GM21526 (cell line): ENCODE measurements around the gene KMT2A.
"Not testable (repeated sequence)": the region's sequence is repeated elsewhere in the genome, so short reads cannot be mapped to it uniquely, and the experiment has no call there.

Source experiments
- ATAC-seq: cut with Tn5 transposase; IDR thresholded peaks from one replicate; pipeline ENCODE4 v1.9.1; 2021; ENCODE audit warnings: moderate library complexity; ENCODE audit not compliant: unreplicated experiment, low FRiP score

KMT2A gene

DNA sequence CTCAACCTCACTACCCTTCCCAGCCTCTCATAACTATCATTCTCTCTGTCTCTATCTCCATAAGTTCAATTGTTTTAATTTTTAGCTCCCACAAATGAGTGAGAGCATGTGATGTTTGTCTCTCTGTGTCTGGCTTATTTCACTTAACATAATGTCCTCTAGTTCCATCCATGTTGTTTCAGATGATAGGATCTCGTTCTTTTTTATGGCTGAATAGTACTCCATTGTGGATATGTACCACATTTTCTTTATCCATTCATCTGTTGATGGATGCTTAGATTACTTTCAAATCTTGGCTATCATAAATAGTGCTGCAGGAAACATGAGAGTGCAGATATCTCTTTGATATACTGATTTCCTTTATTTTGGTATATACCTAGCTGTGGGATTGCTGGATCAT is 44.9 kb downstream of the KMT2A start:
- not testable (repeated sequence) for ATAC-seq

DNA sequence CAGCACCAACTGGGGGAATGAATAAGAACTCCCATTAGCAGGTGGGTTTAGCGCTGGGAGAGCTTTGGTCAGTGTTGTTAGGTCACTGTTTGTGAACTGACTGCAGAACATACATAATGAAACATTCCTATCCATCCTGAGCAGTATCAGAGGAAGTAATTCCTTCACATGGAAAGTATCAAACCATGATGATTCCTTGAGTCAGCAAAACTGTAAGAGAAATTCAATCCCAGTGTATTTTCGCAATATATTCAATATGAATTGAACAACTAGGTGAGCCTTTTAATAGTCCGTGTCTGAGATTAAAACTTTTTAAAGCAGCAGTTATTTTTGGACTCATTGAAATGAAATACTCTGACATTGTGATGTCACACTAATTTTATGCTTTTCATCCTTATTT is 48.1 kb downstream of the KMT2A start:
- no peak for ATAC-seq

DNA sequence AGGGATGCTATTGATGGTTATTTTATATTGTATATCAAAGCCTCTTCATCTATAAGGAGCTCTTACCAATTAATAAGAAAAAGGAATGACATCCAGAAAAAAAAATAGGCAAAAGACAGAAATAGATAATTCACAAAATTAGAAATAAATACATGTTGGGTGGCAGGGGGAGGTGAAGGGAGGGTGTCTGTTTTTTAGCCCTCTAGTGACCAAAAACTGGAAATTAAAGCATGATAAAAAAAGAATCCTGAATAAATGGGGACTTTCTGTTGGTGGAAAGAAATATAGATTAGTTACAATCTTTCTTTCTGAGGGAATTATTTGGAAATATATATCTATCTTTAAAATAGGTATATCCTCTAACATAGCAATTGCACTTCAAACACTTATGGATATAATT is 49.0 kb downstream of the KMT2A start:
- ATAC-seq = no peak

DNA sequence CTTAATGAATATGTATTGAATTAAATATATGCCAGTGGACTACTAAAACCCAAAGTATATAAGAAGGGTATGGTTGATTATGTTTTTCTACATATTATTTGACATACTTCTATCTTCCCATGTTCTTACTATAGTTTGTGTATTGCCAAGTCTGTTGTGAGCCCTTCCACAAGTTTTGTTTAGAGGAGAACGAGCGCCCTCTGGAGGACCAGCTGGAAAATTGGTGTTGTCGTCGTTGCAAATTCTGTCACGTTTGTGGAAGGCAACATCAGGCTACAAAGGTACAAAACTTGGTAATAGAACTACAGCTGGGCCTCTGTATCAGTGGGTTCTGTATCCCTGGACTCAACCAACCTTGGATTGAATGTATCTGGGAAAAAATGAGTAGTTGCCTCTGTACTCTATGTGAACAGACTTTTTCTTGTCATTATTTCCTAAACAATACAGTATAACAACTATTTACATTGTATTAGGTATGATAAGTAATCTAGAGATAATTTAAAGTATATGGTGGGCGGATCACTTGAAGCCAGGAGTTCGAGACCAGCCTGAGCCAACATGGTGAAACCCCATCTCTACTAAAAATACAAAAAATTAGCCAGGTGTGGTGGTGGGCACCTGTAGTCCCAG is 52.3 kb downstream of the KMT2A start:
- no peak for ATAC-seq

DNA sequence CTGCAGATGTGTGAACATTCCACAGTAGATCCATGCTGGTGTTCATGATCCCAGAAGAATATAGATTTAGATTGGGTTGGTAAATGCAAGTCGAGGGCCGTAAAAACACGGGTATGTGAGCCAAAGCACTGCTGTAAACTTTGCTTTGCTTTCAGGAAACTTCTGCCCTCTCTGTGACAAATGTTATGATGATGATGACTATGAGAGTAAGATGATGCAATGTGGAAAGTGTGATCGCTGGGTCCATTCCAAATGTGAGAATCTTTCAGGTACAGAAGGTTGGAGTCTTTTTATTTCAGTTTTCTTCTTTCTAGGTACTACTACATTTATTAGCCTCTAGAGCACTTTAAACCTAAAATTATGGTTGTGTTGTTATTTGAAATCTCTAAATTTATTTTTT is 54.7 kb downstream of the KMT2A start:
- ATAC-seq = no peak

DNA sequence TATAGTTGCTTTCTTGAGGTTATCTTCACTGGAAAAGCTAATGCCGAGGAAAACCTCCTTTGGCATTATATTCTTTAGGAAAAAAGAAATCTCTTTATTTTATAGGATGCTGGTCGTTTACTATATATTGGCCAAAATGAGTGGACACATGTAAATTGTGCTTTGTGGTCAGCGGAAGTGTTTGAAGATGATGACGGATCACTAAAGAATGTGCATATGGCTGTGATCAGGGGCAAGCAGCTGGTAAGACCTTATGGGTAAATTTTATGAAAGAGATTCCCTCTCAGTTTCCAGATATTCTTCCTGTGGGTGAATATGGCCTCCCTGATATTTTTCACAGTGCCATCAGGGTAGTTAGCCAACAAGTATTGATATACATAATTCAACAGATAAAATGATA is 61.5 kb downstream of the KMT2A start:
- ATAC-seq = no peak

DNA sequence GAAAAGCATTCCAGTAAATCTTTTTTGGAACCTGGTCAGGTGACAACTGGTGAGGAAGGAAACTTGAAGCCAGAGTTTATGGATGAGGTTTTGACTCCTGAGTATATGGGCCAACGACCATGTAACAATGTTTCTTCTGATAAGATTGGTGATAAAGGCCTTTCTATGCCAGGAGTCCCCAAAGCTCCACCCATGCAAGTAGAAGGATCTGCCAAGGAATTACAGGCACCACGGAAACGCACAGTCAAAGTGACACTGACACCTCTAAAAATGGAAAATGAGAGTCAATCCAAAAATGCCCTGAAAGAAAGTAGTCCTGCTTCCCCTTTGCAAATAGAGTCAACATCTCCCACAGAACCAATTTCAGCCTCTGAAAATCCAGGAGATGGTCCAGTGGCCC is 66.9 kb downstream of the KMT2A start:
- no peak for ATAC-seq

DNA sequence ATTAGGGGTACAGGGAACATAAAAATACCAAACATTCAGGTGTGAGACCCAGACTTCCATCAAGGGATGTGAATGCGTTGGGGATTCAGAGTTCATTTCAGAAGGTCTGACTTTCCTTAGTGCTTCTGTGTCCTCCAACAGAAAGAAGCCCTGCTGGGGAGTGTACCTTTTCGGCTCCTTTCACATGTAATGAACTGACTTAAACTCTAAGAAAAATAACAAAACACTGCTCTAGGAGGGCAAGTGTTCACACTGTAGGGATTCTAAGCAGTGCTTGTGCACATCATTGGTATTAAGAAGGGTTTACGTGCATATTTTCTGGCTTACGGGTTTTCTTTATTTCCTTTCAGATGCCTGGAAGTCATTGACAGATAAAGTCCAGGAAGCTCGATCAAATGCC is 75.3 kb downstream of the KMT2A start:
- ATAC-seq = no peak

DNA sequence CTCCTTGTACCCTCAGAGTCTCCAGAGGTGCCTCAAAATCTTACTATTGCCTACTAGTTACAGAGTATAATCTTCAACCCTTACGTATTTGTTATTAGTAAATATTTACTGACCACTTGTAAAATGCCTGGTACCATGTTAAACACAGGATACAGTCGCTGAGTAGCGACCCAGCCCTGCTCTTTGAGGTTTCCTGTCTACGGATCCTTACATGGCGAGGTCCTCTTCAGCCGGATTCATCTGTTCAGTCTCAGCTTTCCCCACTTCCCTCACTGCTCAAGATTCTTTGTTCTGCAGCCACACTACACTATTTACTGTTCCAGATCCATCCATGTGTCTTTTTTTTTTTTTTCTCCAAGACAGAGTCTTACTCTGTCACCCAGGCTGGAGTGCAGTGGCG is 77.8 kb downstream of the KMT2A start:
- no peak for ATAC-seq

DNA sequence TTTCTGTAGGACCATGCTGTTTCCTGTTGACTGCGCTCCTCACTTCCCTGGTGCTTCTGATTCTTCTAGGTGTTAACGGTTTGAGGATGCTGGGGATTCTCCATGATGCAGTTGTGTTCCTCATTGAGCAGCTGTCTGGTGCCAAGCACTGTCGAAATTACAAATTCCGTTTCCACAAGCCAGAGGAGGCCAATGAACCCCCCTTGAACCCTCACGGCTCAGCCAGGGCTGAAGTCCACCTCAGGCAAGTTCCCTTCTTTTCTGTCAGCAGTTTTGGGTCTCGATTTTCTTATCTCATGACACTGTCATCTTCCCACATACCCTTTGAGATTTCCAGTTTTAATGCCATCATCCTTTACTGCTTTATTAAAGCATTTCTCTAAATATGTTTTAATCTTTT is 83.3 kb downstream of the KMT2A start:
- ATAC-seq = no peak

DNA sequence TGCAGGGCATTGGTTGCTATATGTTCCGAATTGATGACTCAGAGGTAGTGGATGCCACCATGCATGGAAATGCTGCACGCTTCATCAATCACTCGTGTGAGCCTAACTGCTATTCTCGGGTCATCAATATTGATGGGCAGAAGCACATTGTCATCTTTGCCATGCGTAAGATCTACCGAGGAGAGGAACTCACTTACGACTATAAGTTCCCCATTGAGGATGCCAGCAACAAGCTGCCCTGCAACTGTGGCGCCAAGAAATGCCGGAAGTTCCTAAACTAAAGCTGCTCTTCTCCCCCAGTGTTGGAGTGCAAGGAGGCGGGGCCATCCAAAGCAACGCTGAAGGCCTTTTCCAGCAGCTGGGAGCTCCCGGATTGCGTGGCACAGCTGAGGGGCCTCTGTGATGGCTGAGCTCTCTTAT is 85.6 kb downstream of the KMT2A start:
- no peak for ATAC-seq

DNA sequence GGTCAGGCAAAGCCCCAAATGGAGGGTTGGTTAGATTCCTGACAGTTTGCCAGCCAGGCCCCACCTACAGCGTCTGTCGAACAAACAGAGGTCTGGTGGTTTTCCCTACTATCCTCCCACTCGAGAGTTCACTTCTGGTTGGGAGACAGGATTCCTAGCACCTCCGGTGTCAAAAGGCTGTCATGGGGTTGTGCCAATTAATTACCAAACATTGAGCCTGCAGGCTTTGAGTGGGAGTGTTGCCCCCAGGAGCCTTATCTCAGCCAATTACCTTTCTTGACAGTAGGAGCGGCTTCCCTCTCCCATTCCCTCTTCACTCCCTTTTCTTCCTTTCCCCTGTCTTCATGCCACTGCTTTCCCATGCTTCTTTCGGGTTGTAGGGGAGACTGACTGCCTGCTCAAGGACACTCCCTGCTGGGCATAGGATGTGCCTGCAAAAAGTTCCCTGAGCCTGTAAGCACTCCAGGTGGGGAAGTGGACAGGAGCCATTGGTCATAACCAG is 86.3 kb downstream of the KMT2A start:
- ATAC-seq = no peak

DNA sequence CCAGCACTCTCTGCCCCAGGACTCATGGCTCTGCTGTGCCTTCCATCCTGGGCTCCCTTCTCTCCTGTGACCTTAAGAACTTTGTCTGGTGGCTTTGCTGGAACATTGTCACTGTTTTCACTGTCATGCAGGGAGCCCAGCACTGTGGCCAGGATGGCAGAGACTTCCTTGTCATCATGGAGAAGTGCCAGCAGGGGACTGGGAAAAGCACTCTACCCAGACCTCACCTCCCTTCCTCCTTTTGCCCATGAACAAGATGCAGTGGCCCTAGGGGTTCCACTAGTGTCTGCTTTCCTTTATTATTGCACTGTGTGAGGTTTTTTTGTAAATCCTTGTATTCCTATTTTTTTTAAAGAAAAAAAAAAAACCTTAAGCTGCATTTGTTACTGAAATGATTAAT is 88.1 kb downstream of the KMT2A start:
- no peak for ATAC-seq

DNA sequence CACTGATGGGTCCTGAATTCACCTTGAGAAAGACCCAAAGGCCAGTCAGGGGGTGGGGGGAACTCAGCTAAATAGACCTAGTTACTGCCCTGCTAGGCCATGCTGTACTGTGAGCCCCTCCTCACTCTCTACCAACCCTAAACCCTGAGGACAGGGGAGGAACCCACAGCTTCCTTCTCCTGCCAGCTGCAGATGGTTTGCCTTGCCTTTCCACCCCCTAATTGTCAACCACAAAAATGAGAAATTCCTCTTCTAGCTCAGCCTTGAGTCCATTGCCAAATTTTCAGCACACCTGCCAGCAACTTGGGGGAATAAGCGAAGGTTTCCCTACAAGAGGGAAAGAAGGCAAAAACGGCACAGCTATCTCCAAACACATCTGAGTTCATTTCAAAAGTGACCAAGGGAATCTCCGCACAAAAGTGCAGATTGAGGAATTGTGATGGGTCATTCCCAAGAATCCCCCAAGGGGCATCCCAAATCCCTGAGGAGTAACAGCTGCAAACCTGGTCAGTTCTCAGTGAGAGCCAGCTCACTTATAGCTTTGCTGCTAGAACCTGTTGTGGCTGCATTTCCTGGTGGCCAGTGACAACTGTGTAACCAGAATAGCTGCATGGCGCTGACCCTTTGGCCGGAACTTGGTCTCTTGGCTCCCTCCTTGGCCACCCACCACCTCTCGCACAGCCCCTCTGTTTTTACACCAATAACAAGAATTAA is 88.6 kb downstream of the KMT2A start:
- no peak for ATAC-seq

DNA sequence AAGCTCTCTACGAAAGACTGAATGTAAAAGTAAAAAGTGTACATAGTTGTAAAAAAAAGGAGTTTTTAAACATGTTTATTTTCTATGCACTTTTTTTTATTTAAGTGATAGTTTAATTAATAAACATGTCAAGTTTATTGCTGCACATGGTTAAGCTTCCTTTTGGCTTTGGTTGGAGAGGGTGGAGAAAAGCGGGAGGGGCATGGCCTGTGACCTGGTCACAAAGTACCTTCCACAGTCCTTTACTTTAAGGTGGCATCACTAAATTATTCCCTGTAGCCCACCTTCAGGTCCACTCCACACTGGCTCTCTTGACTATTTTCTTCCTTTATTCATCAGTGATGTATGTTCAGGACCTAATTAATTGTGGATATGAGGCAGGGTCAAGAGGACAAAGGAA is 90.4 kb downstream of the KMT2A start:
- no peak for ATAC-seq

DNA sequence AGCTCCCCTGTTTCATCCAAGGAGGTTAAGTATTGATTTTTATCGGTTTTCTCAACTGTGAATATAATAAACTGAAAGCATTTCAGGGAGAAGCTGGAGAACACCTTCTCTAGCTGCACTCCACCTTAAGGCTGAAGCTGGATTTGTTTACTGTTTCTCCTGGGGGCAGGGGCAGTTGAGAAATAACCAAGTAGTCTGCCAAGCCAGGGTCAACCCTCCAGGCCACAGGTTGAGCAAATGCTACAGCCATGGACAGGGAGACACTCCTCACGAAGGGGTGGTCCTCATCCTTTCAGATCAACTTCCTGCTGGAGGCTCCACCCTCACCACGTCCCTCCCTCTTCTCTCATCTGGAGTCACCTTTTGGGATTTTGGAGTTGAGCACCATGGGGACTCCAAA is 90.8 kb downstream of the KMT2A start, which contains the start of gene TTC36:
TSS of gene TTC36 (plus strand) at position 366 of the 400 bp plus-strand sequence. CDS start at position 387, 21 bp downstream.
- no peak for ATAC-seq

DNA sequence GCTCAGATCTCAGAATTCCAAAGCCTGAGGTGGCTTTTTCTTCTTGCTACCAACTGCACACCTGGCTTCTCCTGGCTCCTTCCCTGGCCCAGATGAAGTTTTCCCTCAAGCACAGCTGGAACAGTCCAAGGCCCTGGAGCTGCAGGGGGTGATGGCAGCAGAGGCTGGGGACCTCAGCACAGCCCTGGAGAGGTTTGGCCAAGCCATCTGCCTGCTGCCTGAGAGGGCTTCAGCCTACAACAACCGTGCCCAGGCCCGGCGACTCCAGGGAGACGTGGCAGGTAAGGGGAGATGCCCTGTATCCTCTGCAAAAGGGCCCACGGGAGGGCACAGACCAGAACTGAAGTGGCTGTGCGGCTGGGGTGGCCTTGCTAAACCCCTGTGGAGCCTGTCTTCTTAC is 92.2 kb downstream of the KMT2A start:
- no peak for ATAC-seq

DNA sequence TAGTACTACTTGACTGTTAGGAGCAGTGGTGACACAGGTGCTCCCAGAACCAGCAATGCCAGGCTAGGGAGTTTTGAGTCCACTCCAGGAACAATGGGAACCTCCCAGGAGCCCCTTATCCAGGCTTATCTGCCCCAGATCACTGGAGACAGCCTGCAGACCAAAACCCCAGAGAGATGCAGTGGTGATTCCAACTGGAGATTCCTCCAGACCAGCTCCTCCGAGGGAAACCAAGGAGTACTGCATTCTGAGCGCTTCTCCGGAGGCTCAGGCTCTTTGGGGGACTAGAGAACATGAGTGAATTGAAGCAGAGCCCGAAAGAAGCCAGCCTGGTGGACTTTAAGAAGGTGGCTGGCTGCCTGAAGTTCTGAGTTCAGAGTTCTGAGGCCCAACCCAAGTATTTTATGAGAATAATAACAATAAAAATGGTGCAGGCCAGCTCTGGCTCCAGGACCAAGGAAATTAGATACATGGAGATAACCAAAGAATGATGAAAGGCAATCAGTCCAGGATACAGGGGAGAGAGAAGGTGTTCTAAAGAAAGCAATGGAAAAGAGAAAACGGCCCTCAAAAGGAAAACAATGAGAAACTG is 93.4 kb downstream of the KMT2A start:
- no peak for ATAC-seq

DNA sequence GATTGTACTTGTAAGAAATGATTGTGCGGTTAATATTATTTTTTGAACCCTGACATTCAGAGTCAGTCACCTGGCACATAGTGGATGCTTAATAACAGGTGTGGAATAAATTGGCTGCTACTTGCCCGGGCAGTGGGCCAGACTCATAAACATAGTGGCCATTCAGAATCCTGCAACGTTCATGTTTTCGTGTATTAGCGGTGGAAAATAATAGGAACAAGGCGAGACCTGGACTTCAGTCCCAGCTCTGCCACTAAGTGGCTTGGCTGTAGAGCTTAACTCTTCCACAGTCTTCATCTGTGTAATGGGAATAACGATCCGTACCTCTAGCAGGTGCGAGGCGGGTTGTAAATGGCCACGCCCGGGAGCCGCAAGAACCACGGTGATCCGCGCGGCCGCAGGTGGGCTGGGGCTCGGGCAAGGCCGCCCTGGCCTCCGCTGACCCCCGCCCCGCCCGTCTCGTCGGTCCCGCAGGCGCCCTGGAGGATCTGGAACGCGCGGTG is 93.9 kb downstream of the KMT2A start:
- ATAC-seq = no peak

DNA sequence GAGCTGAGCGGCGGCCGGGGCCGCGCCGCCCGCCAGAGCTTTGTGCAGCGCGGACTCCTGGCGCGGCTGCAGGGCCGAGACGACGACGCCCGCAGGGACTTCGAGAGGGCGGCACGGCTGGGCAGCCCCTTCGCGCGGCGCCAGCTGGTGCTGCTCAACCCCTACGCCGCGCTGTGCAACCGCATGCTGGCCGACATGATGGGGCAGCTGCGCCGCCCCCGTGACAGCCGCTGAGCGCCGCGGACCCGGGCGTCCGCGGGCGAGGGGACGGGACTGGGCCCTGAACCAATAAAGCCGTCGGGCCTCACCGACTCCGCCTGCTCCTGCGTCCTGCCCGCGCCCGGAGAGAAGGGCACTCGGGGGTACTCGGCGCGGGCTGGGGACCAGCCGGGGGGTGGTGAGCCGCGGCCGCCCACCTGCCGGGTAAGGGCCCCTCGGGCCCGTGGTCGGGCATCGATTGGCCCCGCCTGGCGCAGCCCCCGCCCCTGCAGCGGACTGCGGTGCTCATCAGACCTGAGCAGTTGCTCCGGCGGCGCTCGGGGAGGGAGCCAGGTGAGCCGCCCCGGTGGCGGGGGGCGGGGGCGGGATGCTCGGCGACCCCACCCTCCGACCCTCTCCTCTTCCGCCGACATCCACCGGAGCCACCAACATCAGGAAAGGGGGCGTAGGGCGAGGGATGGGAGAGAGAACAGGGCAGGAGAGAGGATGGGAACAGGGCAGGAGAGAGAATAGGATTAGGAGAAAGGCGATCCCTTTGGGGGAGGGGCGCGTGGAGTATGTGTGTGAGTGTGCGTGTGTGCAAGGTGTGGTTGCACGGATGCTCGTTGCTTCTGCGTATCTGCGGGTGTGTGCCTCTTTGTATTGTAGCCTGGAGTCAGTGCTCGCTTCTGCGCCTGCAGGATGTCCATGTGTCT is 94.6 kb downstream of the KMT2A start, which contains the start of gene TMEM25:
TSS of gene TMEM25 (plus strand) at position 510 of the 914 bp plus-strand sequence. CDS start 610 bp downstream, outside the sequence.
- ATAC-seq = peak; percentile 56
